ENCODE results near the gene ASXL1. TPM values are rescaled to one million over a fixed set of nuclear protein-coding genes. Genes with fewer than 3 reads are reported as not detected.

ASXL1 gene
- polyA plus RNA-seq, 1 donor (not counting 4 experiments of a cell fraction or from before 2014, with no cell fraction given), result 20.0 TPM

GRCh38 chr20:32474009-32474716, 116.0 kb downstream of the ASXL1 start:
- H3K9me3 ChIP-seq (ENCODE audit: control insufficient read depth, low read depth, low read length), result no peaks in the 10 kb centered on the region
- H3K9ac ChIP-seq (ENCODE audit: control insufficient read depth, extremely low read depth, insufficient read depth, low read length), result no peak overlapping the region
- DNase-seq (ENCODE audit: low read depth, low spot score), result no peak
- peaks cover 7% of the 10 kb centered on the region for H3K4me1 ChIP-seq (ENCODE audit: control insufficient read depth, extremely low read depth, insufficient read depth, low read length)
- H3K4me2 ChIP-seq (ENCODE audit: control insufficient read depth, extremely low read depth, insufficient read depth, low read depth, low read length), result no peak overlapping the region
- H2AFZ ChIP-seq (ENCODE audit: control insufficient read depth, low read length), result no peak overlapping the region
- TF ChIP-seq CTCF (optimal IDR thresholded peaks at IDR 0.05 in 1 of 3, IDR thresholded peaks at IDR 0.05 in 1 of 3, conservative IDR thresholded peaks at IDR 0.05 in 1 of 3; ENCODE audit: extremely low read depth in 1 of 3, insufficient read depth in 2 of 3, low read length in 3 of 3) (no peak), EZH2 (IDR thresholded peaks at IDR 0.05; ENCODE audit: low read length) (no peak)
- no peaks in the 10 kb centered on the region for H3K79me2 ChIP-seq (ENCODE audit: control insufficient read depth, insufficient read depth, low read length)
- no peak overlapping the region for H3K4me3 ChIP-seq (ENCODE audit: control insufficient read depth in 2 of 3, extremely low read depth in 1 of 3, insufficient read depth in 2 of 3, low read depth in 1 of 3, low read length in 3 of 3)
- no peaks in the 10 kb centered on the region for H3K36me3 ChIP-seq (ENCODE audit: control insufficient read depth in 2 of 2, extremely low read depth in 1 of 2, insufficient read depth in 2 of 2, low read length in 2 of 2)
- no peak for FAIRE-seq
- no peak overlapping the region for H3K27ac ChIP-seq (ENCODE audit: control insufficient read depth, insufficient read depth, low read length)
- dilution Hi-C loops (cut with MboI; ENCODE audit: extremely low pct_ligation_motif_present, low sequenced_read_pairs), result no loop called here
- H3K27me3 ChIP-seq (ENCODE audit: control insufficient read depth, extremely low read depth, insufficient read depth, low read length), result peaks cover 15% of the 10 kb centered on the region
- no peaks in the 10 kb centered on the region for H3K9me1 ChIP-seq (ENCODE audit: control insufficient read depth, extremely low read depth, insufficient read depth, low read length)
- no peaks in the 10 kb centered on the region for H4K20me1 ChIP-seq (ENCODE audit: control insufficient read depth, extremely low read depth, insufficient read depth, low read length)

GRCh38 chr20:32474717-32474966, 116.5 kb downstream of the ASXL1 start:
- dilution Hi-C loops (cut with MboI; ENCODE audit: extremely low pct_ligation_motif_present, low sequenced_read_pairs), result no loop called here
- no peak overlapping the region for H3K9ac ChIP-seq (ENCODE audit: control insufficient read depth, extremely low read depth, insufficient read depth, low read length)
- peaks cover 18% of the 10 kb centered on the region for H3K27me3 ChIP-seq (ENCODE audit: control insufficient read depth, extremely low read depth, insufficient read depth, low read length)
- peaks cover 7% of the 10 kb centered on the region for H3K4me1 ChIP-seq (ENCODE audit: control insufficient read depth, extremely low read depth, insufficient read depth, low read length)
- H3K9me1 ChIP-seq (ENCODE audit: control insufficient read depth, extremely low read depth, insufficient read depth, low read length), result no peaks in the 10 kb centered on the region
- H3K4me3 ChIP-seq (ENCODE audit: control insufficient read depth in 2 of 3, extremely low read depth in 1 of 3, insufficient read depth in 2 of 3, low read depth in 1 of 3, low read length in 3 of 3), result no peak overlapping the region
- no peak overlapping the region for H3K27ac ChIP-seq (ENCODE audit: control insufficient read depth, insufficient read depth, low read length)
- no peak for TF ChIP-seq CTCF (optimal IDR thresholded peaks at IDR 0.05 in 1 of 3, IDR thresholded peaks at IDR 0.05 in 1 of 3, conservative IDR thresholded peaks at IDR 0.05 in 1 of 3; ENCODE audit: extremely low read depth in 1 of 3, insufficient read depth in 2 of 3, low read length in 3 of 3)
- no peak for TF ChIP-seq EZH2 (IDR thresholded peaks at IDR 0.05; ENCODE audit: low read length)
- DNase-seq (ENCODE audit: low read depth, low spot score) (no peak), FAIRE-seq (no peak)
- no peak overlapping the region for H3K4me2 ChIP-seq (ENCODE audit: control insufficient read depth, extremely low read depth, insufficient read depth, low read depth, low read length)
- H3K9me3 ChIP-seq (ENCODE audit: control insufficient read depth, low read depth, low read length), result no peaks in the 10 kb centered on the region
- no peaks in the 10 kb centered on the region for H3K79me2 ChIP-seq (ENCODE audit: control insufficient read depth, insufficient read depth, low read length)
- no peak overlapping the region for H2AFZ ChIP-seq (ENCODE audit: control insufficient read depth, low read length)
- H4K20me1 ChIP-seq (ENCODE audit: control insufficient read depth, extremely low read depth, insufficient read depth, low read length), result no peaks in the 10 kb centered on the region
- no peaks in the 10 kb centered on the region for H3K36me3 ChIP-seq (ENCODE audit: control insufficient read depth in 2 of 2, extremely low read depth in 1 of 2, insufficient read depth in 2 of 2, low read length in 2 of 2)

All from keratinocyte (primary cell).